GM19468 (cell line): ENCODE data around the gene SLC43A3.
"Not testable (repeated sequence)": the region's sequence is repeated elsewhere in the genome, so short reads cannot be mapped to it uniquely, and the experiment has no call there.

ENCODE experiments used
- ATAC-seq: cut with Tn5 transposase; IDR thresholded peaks from one replicate; pipeline ENCODE4 v1.9.1; 2021; ENCODE audit warnings: mild to moderate bottlenecking, moderate library complexity, moderate number of reproducible peaks; ENCODE audit not compliant: unreplicated experiment; ENCODE audit errors: extremely low read depth

SLC43A3 gene

DNA sequence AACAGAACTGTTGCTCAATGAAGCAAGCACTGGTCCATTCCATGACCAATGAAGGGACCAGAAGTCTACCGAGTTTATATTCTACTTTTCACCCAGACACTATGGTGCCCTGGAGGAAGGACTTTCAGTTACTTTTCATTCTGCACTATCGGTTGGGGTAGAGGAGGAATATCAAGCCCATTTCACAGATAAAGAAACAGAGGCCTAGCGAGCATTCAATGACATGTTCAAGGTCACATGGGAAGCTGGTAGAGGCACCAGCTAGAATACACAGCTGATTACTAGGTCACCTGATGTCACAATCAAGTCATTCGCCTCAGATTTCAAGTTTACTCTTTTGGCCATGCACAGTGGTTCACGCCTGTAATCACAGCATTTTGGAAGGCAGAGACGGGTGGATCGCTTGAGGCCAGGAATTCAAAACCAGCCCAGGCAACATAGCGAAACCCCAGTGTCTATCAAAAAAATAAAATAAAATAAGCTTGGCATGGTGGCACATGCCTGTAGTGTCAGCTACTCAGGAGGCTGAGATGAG lies 18.9 kb downstream of the SLC43A3 start:
- ATAC-seq = no peak

DNA sequence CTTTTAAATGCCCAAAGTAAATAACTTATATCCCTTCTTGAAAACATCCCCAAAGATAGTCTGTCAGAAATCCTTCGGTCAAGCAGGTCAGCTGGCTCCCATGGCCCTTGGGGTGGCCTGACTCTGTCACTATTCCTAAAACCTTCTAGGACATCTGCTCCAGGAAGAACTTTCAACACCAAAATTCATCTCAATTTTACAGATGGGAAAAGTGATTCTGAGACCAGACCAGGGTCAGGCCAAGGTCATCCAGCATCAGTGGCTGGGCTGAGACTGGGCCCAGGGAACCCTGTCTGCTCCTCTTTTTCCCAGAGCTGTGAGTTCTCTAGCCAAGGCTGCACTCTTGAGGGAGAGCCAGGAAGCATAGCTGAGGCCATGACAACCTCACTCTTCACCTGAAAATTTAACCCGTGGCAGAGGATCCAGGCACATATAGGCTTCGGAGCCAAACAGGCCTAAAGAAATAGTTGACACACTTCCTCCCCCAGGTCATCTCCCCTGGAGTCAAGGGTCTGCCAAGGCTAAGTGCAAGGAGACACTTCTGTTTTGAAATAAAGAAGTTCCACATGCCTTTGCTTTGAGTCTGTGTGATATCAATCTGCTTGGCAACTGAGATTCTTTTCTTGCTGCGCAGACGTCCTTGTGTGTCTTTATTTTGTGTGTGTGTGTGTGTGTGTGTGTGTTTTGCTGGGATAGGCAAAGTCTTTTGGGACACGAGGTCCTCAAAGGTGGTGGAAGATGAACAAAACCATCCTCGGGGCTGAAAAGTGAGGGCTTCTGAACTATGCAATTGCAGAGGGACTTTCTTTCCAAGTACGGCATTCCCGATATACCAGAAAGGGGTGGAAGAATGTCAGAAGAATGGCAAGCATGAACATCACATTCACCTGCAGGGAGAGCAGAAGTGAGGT lies 19.7 kb downstream of the SLC43A3 start:
- ATAC-seq = no peak

DNA sequence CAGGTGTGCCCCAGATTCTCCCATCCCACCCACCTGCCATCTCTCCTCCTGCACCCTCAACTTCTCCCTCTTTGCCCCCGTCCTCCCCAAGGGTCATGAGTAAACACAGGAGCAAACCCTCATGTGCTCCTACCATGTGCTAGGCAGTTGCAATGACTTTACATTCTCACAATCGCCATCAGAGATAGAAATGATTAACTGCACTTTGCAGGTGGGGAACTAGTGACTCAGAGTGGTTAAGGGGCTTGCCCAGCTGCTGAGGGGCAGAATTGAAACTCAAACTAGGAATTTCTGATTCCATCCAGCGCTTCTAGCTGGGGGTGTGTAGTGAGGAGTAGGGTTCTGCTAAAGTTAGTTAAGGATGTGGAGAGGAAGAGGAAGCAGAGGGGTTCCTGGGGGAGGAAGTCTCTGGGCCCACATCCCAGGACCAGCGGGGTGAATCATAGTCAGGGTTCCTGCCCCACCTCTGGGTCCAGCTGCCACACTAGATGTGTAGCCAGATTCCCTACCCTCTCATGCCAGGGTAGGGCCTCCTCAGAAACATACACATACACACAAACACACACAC lies 20.5 kb downstream of the SLC43A3 start:
- ATAC-seq = peak; percentile 53

DNA sequence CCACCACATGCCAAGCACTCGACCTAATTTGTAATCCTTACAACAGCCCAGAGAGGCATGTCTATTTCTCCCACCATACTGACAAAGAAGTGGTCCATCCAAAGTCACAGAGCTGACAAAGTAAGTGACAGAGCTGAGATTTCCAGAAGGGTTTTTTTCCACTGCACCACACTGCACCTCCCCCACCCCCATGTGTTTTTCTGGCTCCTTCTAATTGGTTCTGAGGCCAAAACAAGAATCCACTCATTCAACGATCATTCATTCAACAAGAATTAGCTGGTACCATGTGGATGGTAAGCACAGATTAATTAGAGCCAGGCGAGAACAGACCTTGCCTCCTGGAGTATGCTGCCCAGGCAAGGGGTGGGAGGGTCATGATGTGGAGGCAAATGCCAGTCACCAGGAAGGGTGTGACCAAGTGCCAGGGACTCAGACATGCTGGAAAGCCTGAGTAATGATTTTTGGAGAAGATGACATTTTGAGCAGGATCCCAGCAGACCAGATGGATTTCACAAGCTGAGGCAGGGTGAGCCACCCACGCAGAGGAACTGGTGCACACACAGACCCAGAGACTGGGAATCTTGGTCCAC lies 21.6 kb downstream of the SLC43A3 start:
- no peak for ATAC-seq

DNA sequence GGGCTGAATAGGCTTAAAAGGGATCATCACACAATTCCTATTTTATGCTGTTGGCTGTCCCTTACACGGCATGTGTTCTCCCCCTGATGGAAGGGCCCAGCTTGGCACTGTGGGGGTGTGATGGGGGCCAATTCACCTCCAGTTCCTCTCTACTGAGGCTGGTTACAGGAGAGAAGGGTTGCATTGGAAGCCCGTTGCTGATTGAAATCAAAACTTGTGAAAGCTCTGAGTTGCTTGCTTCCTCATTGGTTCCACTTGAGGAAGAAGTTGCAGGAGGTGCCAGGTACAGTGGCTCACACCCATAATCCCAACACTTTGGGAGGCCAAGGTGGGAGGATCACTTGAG lies 23.1 kb downstream of the SLC43A3 start:
- ATAC-seq = no peak

DNA sequence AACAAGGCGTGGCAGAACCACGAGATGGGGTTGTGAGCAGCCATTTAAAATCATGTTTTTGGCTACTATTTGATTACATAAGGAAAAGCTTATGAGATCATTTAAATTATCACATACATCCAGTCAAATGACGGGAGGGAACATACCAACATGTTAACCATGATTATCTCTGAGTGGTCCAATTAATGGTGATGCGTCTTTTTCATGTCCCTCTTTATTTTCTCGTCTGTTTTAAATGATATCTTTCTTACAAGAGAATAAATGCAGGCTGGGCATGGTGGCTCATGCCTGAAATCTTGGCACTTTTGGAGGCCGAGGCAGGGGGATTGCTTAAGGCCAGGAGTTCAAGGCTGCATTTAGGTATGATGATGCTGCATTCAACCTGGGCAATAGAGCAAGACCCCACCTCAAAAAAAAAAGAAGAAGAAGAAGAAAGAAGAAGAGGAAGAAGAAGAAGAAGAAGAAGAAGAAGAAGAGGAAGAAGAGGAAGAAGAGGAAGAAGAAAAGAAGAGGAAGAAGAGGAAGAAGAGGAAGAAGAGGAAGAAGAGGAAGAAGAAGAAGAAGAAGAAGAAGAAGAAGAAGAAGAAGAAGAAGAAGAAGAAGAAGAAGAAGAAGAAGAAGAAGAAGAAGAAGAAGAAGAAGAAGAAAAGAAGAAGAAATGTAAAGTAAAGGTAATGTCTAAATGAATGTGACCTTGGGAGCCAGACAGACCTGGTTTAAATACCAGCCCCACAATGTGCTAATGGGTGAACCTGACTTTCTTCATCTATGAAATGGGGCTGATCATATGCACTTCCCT lies 23.7 kb downstream of the SLC43A3 start:
- ATAC-seq = not testable (repeated sequence)

DNA sequence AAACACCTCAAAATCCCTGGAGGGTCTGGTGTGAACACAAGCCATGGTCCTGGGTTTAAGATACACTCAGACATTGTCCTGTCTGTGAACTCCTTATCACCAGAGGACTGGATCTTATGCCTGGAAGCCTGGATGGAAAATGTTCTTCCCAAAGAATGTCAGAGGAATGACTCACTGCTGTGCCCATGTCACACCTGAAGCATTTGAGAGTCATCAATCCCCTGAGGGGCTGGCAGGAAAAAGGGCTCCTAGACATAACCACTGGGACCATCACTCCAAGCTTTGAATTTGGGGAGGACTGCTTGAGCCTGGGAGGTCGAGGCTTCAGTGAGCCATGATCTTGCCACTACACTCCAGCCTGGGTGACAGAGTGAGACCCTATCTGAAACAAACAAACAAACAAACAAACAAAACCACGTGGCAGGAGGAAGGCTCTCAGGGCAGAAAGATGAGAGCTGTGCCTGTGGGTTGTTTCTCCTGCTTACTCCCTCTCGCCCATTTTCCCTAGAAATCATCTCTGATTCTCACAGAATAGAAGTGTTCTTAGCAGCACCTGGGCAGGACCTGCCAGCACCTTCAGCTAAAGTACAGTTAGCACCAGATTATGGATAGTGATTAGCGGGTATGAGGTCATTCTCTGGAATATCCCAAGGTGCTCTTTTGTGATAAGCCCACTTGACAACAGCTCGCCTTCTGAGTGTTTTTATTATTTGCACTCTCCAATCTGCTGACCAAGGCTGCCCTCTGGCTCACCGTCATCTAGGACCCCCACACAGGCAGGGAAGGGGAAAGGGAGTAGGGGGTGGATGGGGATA lies 24.5 kb downstream of the SLC43A3 start:
- ATAC-seq = no peak

DNA sequence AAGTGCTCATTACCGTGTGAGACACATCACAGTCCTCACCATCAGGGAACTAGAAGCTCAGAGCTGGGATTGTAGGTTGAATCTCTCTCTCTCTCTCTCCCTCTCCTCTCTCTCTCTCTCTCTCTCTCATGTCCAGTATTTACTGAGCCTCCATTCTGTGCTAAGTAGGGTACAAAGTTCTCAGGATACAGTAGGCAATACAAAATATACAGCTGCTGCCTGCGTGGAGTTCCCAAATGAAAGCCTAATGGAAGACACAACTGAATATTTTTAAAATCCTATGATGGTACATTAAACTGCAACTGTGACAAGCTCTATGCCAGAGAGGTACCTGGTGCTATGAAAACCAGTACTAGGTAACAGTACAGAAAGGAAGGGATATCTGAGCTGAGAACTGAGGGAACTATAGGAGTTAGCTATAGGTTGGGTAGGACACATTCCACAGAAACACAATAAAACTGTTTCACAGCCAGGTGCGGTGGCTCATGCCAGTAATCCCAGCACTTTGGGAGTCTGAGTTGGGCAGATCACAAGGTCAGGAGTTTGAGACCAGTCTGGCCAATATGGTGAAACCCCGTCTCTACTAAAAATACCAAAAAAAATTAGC lies 26.8 kb downstream of the SLC43A3 start:
- ATAC-seq = no peak

DNA sequence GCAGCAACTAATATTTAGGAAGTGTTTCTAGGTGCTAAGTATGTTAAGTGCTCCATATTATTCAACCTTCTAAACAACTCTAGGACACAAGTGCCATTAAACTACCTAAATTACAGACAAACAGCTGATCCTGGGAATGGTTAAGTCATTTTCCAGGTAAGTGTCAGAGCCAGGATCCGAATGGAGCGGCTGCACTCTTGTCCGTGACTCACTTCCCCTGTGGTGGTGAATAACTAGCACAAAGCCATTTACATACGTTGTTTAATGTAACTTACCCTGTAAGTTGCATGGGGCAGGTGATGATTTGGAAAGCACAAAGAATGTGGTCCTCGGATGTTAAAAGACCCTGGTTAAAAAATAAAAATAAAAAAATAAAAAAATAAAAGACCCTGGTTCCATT lies 27.7 kb downstream of the SLC43A3 start:
- ATAC-seq = no peak

DNA sequence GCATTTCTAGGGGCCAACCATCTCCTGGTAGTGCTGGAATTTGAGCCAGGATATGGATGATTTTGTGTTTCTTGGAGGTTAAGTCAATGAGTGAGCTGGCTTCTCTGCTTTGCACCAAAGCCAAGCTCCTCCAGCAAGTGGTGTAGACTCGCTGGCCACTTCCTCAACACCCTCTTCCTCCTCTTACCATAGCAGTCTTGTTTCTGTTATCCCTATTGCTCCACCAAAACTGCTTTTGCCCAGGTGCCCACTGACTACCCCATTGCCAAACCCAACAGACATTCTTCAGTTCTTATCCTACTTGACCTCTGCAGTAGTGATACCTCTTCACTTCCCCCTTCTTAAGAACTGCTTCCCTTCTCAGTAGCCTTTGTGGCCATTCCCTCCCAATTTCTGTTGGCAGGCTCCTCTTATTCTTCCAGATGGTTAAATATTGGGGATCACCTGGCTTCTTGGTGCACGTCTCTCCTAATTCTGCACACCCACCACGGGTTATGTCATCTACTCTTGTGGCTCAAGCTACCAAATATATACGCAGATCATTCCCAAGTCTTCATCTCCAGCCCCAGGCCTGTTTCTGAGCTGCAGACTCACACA lies 29.4 kb downstream of the SLC43A3 start:
- no peak for ATAC-seq

DNA sequence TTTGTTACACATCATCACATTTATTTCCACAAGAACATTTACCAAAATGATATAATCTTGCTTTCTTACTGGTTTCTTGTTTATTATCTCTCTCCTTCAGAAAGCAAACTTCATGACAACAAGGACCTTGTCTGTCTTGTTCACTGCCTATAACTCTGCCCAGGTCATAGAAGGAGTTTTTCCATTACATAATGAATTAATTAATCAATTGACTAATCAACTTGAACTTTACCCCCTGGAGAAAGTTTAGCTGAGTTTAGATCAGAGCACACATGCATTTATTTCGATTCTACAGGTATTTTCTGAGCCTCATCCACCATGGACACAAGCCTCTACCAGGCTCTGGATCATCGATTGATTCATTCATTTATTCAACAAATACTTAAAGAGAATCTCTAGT lies 30.2 kb downstream of the SLC43A3 start:
- ATAC-seq = no peak

DNA sequence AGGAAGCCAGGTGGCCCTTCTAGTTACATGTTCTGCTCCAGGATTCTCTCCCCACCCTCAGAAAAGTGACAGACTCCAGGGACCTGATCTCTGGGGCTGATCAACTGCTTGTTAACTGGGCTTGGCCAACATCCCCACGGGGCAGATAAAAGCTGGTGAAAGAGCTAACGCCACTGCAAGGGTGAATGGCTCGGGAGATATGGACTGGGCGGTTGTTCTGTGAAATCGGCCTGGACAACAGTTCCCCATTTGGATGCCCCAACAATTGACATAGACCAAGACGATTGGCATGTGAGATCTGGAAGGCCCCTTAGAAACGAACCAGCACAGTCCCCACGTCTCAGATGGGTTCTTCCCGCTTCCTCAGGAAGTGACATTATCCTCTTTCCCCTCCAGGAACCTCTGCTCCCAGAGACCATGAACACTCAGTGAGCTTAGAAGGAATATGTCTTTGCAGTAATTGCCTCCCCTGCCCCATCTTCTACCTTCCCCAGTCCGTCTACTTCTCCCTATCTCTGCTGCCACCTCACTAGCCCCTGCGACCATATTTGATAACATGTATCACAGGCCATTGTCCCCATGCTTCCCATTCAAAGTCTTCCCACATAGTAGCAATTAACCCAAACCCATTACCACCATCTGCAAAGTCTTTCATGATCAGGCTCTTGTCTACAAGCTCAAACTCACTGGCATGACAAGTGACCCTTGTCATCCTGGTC lies 30.9 kb downstream of the SLC43A3 start:
- no peak for ATAC-seq

DNA sequence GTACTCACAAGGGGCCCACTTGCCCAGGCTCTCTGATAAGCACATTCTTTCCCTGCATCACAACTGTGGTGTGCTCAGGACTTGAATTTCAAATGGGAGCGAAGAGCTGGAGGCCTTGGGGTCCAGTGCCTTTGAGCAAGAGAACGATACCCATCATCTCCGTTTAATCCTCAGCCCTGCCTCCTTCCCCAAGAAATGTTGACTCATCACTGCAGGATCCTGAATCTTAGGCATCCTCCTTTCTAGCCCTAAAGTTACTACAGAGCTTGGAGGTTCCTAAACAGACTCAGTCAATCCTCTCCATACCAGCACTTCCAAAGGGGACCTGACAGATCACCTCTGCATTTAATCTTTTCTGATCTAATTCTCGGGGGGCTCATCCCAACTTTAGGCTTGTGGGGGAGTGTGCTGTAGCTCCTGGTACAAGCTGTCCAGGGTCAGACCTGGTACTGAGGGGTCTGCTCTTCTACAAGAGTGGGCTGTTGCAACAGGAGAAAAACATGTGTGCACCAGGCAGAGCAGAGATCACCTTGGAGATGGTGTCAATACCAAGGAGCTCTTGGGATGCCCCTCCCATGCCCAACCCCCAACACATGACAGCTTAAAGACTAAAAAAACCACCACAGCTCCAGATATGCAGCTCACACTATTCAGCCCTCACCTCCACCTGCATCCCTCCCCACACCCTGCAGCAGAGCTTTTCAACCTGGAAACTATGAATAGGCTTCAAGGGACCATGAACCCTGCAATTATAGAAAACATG lies 32.5 kb downstream of the SLC43A3 start:
- ATAC-seq = no peak

DNA sequence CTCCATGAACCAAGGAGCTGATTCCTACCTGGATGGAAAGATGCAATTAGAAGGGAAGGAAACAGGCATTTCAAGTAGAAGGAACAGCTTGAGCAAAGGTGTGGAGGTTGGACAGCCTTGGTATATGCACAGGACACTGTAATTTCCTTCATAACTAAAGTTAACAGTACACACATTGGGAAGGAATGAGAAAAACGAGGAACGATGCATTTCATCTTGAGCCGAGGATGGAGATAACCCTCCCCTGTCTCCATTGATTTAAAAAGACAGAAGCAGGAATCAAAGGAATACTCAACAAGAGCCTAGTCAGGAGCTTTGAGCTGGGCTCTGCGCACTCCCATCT lies 34.2 kb downstream of the SLC43A3 start:
- no peak for ATAC-seq

DNA sequence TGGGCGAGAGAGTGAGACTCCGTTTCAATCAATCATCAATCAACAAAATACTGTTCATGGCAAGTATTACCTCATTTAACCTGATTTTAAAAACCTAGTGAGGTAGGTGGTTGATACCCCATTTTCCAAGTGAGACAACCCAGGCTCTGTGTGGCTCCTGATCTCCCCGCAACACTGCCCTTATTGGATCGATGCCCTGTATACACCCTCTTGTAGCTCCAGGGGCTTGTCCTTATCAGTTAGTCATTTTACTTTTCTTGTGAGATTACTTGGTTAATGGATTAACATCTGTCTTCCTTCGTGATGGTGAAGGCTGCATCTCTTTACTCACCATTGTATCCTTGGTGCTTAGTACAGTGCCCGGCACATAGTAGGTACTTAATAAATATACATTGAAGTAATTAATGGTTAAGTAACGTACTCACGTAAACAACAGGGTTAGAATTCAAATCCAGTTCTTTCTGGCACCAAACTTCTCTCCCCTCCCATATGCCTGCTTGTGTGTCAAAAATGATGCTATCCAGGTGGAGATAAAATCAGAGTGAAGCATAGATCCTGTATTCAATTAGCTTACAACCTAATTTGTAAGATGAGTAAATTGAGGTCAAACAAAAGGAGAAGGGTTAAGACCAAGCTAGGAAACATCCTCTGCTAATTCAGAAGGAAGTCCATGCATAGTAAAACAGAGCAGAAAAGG lies 34.7 kb downstream of the SLC43A3 start:
- ATAC-seq = no peak

DNA sequence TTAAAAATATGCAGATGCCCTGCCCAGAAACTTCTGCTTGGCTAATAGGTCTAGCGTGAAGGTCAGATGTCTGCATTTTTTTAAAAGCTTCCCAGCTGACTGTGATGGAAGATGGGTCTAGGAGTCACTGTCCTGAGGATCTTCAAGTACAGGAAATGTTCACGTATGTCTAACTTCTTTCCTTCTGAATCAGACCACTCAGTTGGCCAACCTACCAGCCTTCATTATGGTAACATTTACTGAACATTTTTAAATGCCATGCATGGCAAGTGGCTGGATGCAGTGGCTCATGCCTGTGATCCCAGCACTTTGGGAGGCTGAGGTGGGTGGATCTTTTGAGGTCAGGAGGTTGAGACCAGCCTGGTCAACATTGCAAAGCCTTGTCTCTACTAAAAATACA lies 35.4 kb downstream of the SLC43A3 start:
- ATAC-seq = no peak

DNA sequence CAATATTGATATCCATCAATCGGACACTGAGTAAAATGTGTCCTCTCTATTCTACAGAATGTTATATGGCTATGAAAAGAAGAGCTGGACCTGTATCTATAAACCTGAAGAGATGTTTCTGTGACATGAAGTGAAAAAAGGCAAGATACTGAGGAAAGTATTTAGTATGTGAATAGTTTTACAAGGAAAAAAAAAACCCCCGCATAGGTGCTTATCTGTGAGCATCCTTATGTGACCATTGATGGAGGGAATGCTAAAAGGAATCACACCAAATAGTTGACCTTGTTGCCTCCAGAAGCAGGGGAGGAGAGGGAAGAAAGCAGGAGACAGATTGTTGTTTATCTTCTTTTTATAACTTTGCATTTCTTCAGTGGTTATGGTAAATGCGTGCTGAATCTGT lies 35.8 kb downstream of the SLC43A3 start:
- ATAC-seq = no peak
